Endothelial cell of umbilical vein (primary cell): ENCODE data around the gene MVB12B. TPM values are rescaled to one million over a fixed set of nuclear protein-coding genes. Genes with fewer than 3 reads are reported as not detected.
A peak's percentile ranks its signal among the peaks of the same experiment; 100 is the strongest.

Experiments
- BruUV-seq: library from RNA; stranded (reverse); fragments of 400-500 nt; replicated peaks from 2 replicates; lab custom pipeline; 2021; lab: Mats Ljungman, UMichigan
- CTCF ChIA-PET: fragments of 300-600, 350-600 bp; sonication (Branson Sonifier 250); formaldehyde crosslinking; loops from one replicate; lab custom pipeline; 2021; ENCODE audit warnings: antibody characterized with exemption, inconsistent platforms; lab: Charles Lee
- POLR2A ChIA-PET: fragments of 300-600, 350-600 bp; sonication (Branson Sonifier 250); formaldehyde crosslinking; loops from one replicate; lab custom pipeline; 2021; ENCODE audit warnings: antibody characterized with exemption, inconsistent platforms; lab: Charles Lee
- DNase-seq: peaks from one replicate; pipeline ENCODE4 v3.0.0-alpha.2; 2011; ENCODE audit warnings: low read depth, low spot score
- FAIRE-seq: peaks from 2 replicates; lab custom pipeline; 2011; peaks lifted over from hg19 to GRCh38; lab: Jason Lieb, UNC
- H2AFZ ChIP-seq: 2 replicates; pipeline ENCODE4 v1.6.0; 2012; ENCODE audit warnings: low read depth, low read length, control low read depth, inconsistent platforms
- H3K27ac ChIP-seq: 2 replicates; pipeline ENCODE4 v1.5.1; 2011; ENCODE audit warnings: low read depth, mild to moderate bottlenecking, control low read depth, low read length, moderate library complexity; ENCODE audit not compliant: insufficient read depth
- H3K27me3 ChIP-seq, 2 experiments: 2 replicates each; pipeline versions ENCODE4 v1.6.0 to v1.6.1; 2011; ENCODE audit warnings: low read length in 2 of 2, mixed read lengths in 1 of 2; ENCODE audit not compliant: control insufficient read depth in 2 of 2, insufficient read depth in 2 of 2
- H3K36me3 ChIP-seq, 2 experiments: 2 replicates in 1 of 2; 3 replicates in 1 of 2; pipeline ENCODE4 v1.5.1; 2011; ENCODE audit warnings: low read length in 2 of 2, mild to moderate bottlenecking in 1 of 2, moderate library complexity in 1 of 2; ENCODE audit not compliant: control insufficient read depth in 2 of 2, insufficient read depth in 2 of 2; ENCODE audit errors: extremely low read depth in 1 of 2
- H3K4me1 ChIP-seq: 3 replicates; pipeline ENCODE4 v1.5.1; 2011; ENCODE audit warnings: mild to moderate bottlenecking, low read length; ENCODE audit not compliant: control insufficient read depth, insufficient read depth; ENCODE audit errors: extremely low read depth
- H3K4me2 ChIP-seq: 2 replicates; pipeline ENCODE4 v1.6.1; 2011; ENCODE audit warnings: low read length, control low read depth, mixed read lengths; ENCODE audit not compliant: insufficient read depth
- H3K4me3 ChIP-seq, 3 experiments: fragments of 200-600 bp in 1 of 3; sonication (generic), shearing (Covaris generic) in 1 of 3; replicated peaks in 1 of 3; 2 replicates each; pipeline ENCODE4 v1.5.1; 2011 to 2016; ENCODE audit warnings: control low read depth in 3 of 3, low read length in 3 of 3, mild to moderate bottlenecking in 2 of 3, inconsistent platforms in 1 of 3, low read depth in 1 of 3, moderate library complexity in 1 of 3; ENCODE audit not compliant: insufficient read depth in 1 of 3
- H3K79me2 ChIP-seq: 2 replicates; pipeline ENCODE4 v1.6.0; 2012; ENCODE audit warnings: low read length, inconsistent platforms; ENCODE audit not compliant: control insufficient read depth, insufficient read depth
- H3K9ac ChIP-seq: replicated peaks from 2 replicates; pipeline ENCODE3; 2011; ENCODE audit warnings: low read length, control low read depth; ENCODE audit not compliant: insufficient read depth; ENCODE audit errors: extremely low read depth
- H3K9me1 ChIP-seq: replicated peaks from 3 replicates; pipeline ENCODE4 v1.6.0; 2011; ENCODE audit warnings: mild to moderate bottlenecking, low read length; ENCODE audit not compliant: control insufficient read depth, insufficient read depth; ENCODE audit errors: extremely low read depth
- H3K9me3 ChIP-seq: replicated peaks from 2 replicates; pipeline ENCODE4 v1.5.1; 2012; ENCODE audit warnings: low read length, inconsistent platforms; ENCODE audit not compliant: control insufficient read depth, insufficient read depth
- H4K20me1 ChIP-seq: replicated peaks from 2 replicates; pipeline ENCODE3; 2011; ENCODE audit warnings: mild to moderate bottlenecking, low read length; ENCODE audit not compliant: control insufficient read depth, insufficient read depth; ENCODE audit errors: extremely low read depth
- GATA2 ChIP-seq: IDR thresholded peaks from 2 replicates; pipeline ENCODE4 v1.7.0; 2011; ENCODE audit warnings: low read depth, mild to moderate bottlenecking, moderate library complexity, mixed read lengths, low read length; ENCODE audit not compliant: insufficient read length, insufficient read depth
- JUN ChIP-seq: IDR thresholded peaks from 2 replicates; pipeline ENCODE4 v1.6.1; 2011; ENCODE audit warnings: borderline replicate concordance, low read depth; ENCODE audit not compliant: insufficient read length, insufficient read depth
- POLR2A ChIP-seq: IDR thresholded peaks from 2 replicates; pipeline ENCODE4 v1.6.1; 2012; ENCODE audit warnings: low read depth, mild to moderate bottlenecking, control low read depth, low read length
- POLR2AphosphoS5 ChIP-seq: IDR thresholded peaks from 2 replicates; pipeline ENCODE4 v1.6.1; 2012; ENCODE audit warnings: low read depth, mild to moderate bottlenecking, control low read depth, low read length, moderate library complexity; ENCODE audit not compliant: insufficient read depth
- dilution Hi-C: fragments of 300-500 bp; cut with MboI; formaldehyde crosslinking; loops from one replicate; pipeline ENCODE4 v1.15.0; 2019; ENCODE audit warnings: low sequenced_read_pairs; ENCODE audit not compliant: extremely low pct_ligation_motif_present
- intact Hi-C: fragments of 100-400 bp; cut with micrococcal nuclease; formaldehyde crosslinking; loops from one replicate; pipeline ENCODE4 v1.10.0; 2022
- polyA plus RNA-seq, 4 experiments: library from polyadenylated mRNA; depleted of rRNA in 3 of 4; stranded (reverse) in 3 of 4; unstranded in 1 of 4; fragments of >200 nt; gene quantifications; 2 replicates each; pipeline versions ENCODE4 v1.2.1 to v1.2.3, GENCODE V29; 2011 to 2012; ENCODE audit warnings: missing spikeins in 1 of 4
- total RNA-seq: library from RNA; stranded (reverse); gene quantifications from 2 replicates; pipeline ENCODE4 v1.2.3, GENCODE V29; 2021
- TF ChIP-seq, protein P1 (sequence below), 2 donors: IDR thresholded peaks; 1 replicate in 1 of 2; 2 replicates in 1 of 2; pipeline ENCODE4 v1.5.1; 2011; ENCODE audit warnings: low read length in 2 of 2, mild to moderate bottlenecking in 2 of 2, moderate library complexity in 2 of 2, control low read depth in 1 of 2, inconsistent platforms in 1 of 2, low read depth in 1 of 2; ENCODE audit not compliant: insufficient read depth in 1 of 2; ENCODE audit errors: extremely low read depth in 1 of 2

MVB12B gene
- total and polyA plus RNA-seq, 2 donors (not counting 3 experiments of a cell fraction or from before 2014, with no cell fraction given), result 6.6 to 17.3 TPM

- no peak overlapping the region for H3K4me3 ChIP-seq
- no TSS peak for BruUV-seq
- TF ChIP-seq GATA2, result no peak
- TF ChIP-seq, protein P1, sequence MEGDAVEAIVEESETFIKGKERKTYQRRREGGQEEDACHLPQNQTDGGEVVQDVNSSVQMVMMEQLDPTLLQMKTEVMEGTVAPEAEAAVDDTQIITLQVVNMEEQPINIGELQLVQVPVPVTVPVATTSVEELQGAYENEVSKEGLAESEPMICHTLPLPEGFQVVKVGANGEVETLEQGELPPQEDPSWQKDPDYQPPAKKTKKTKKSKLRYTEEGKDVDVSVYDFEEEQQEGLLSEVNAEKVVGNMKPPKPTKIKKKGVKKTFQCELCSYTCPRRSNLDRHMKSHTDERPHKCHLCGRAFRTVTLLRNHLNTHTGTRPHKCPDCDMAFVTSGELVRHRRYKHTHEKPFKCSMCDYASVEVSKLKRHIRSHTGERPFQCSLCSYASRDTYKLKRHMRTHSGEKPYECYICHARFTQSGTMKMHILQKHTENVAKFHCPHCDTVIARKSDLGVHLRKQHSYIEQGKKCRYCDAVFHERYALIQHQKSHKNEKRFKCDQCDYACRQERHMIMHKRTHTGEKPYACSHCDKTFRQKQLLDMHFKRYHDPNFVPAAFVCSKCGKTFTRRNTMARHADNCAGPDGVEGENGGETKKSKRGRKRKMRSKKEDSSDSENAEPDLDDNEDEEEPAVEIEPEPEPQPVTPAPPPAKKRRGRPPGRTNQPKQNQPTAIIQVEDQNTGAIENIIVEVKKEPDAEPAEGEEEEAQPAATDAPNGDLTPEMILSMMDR (IDR thresholded peaks at IDR 0.05; ENCODE audit: extremely low read depth in 1 of 2, insufficient read depth in 1 of 2, low read depth in 1 of 2, low read length in 2 of 2), result peak; percentile 98
- no peak for TF ChIP-seq POLR2A
- TF ChIP-seq POLR2AphosphoS5, result peak; percentile 29
- no peak for TF ChIP-seq JUN
- H3K4me2 ChIP-seq, result no peak overlapping the region
- H3K36me3 ChIP-seq, result peaks cover 0 to 8% of the 10 kb centered on the region in 2 experiments
- ChIA-PET POLR2A (no interaction called here), CTCF (interaction anchor here (0.5 to 7.2 kb wide), 70 partner anchors 9 to 1142 kb away, joined by 3 to 225 read pairs (median 5); partner anchors contain the start of gene MVB12B)
- dilution Hi-C loops (no loop called here), intact Hi-C loops (loop anchor here (1.0 to 10.0 kb wide), 5 partner anchors 81 to 994 kb away; no protein-coding TSS in a partner anchor)
- FAIRE-seq, result peak; percentile 80
- no peaks in the 10 kb centered on the region for H3K79me2 ChIP-seq
- no peaks in the 10 kb centered on the region for H3K4me1 ChIP-seq
- H4K20me1 ChIP-seq, result no peaks in the 10 kb centered on the region
- no peaks in the 10 kb centered on the region for H3K9me1 ChIP-seq
- H3K9ac ChIP-seq, result no peak overlapping the region
- no peak overlapping the region for H3K27ac ChIP-seq
- no peak overlapping the region for H2AFZ ChIP-seq
- no peaks in the 10 kb centered on the region for H3K27me3 ChIP-seq
- DNase-seq, result peak; percentile 69
- H3K9me3 ChIP-seq, result no peaks in the 10 kb centered on the region
Measured at GRCh38 chr9:126398403-126399058, 71.9 kb downstream of the MVB12B start.
